ENCODE data around the gene HERC2.

HERC2 gene

DNA sequence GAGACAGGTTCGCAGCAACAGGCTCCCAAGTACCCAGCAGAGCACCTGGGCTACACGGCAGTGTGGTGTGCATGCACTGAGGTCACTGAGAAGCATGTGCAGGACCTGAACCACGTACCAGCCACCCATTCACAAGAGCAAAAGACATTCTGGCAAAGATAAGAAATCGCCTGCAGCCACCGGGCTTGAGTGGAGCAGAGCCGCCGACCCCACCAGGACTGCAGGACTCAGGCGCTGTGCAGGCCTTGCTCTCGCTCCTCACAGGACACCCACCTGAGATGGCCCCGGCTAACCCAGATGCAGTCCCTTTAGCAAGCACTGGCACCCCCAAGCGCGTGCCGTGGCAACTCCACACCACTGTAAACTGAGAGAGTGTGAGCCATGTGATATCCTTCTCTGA is 190.6 kb downstream of the HERC2 start:
- TF ChIP-seq, protein P1, sequence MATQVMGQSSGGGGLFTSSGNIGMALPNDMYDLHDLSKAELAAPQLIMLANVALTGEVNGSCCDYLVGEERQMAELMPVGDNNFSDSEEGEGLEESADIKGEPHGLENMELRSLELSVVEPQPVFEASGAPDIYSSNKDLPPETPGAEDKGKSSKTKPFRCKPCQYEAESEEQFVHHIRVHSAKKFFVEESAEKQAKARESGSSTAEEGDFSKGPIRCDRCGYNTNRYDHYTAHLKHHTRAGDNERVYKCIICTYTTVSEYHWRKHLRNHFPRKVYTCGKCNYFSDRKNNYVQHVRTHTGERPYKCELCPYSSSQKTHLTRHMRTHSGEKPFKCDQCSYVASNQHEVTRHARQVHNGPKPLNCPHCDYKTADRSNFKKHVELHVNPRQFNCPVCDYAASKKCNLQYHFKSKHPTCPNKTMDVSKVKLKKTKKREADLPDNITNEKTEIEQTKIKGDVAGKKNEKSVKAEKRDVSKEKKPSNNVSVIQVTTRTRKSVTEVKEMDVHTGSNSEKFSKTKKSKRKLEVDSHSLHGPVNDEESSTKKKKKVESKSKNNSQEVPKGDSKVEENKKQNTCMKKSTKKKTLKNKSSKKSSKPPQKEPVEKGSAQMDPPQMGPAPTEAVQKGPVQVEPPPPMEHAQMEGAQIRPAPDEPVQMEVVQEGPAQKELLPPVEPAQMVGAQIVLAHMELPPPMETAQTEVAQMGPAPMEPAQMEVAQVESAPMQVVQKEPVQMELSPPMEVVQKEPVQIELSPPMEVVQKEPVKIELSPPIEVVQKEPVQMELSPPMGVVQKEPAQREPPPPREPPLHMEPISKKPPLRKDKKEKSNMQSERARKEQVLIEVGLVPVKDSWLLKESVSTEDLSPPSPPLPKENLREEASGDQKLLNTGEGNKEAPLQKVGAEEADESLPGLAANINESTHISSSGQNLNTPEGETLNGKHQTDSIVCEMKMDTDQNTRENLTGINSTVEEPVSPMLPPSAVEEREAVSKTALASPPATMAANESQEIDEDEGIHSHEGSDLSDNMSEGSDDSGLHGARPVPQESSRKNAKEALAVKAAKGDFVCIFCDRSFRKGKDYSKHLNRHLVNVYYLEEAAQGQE (IDR thresholded peaks at IDR 0.05; ENCODE audit: insufficient read depth in 1 of 2, low read depth in 2 of 2, low read length in 2 of 2) = no peak
- TF ChIP-seq FOXP2 (optimal IDR thresholded peaks at IDR 0.05; ENCODE audit: borderline replicate concordance, extremely low read depth, extremely low read length, insufficient read depth) (no peak), TAF1 (IDR thresholded peaks at IDR 0.05; ENCODE audit: borderline replicate concordance, insufficient read depth, low read length) (no peak), SIN3A (IDR thresholded peaks at IDR 0.05; ENCODE audit: borderline replicate concordance, insufficient read depth, low read length) (no peak), POLR2AphosphoS5 (IDR thresholded peaks at IDR 0.05; ENCODE audit: low read depth, low read length) (no peak)

DNA sequence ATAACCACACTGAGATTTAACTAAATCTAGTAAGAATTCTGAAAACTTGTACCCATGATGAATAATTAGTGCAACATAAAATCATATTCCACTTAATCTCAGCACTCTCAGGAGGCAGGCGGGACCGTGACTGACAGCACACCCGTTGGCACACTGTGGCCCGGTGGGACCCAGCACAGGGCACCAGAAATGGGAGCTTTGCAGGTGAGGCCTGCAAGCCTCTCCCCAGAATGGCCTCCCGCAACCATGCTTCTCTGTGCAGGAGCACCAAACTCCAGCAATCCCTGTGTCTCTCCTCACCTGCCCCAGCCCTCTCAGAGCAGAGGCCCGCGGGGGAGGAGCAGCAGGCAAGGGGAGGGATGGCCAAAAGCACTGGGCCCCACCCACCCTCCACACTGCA is 191.3 kb downstream of the HERC2 start:
- TF ChIP-seq SIN3A (IDR thresholded peaks at IDR 0.05; ENCODE audit: borderline replicate concordance, insufficient read depth, low read length) (no peak), POLR2AphosphoS5 (IDR thresholded peaks at IDR 0.05; ENCODE audit: low read depth, low read length) (no peak), FOXP2 (optimal IDR thresholded peaks at IDR 0.05; ENCODE audit: borderline replicate concordance, extremely low read depth, extremely low read length, insufficient read depth) (no peak), TAF1 (IDR thresholded peaks at IDR 0.05; ENCODE audit: borderline replicate concordance, insufficient read depth, low read length) (no peak)
- TF ChIP-seq, protein P1 (IDR thresholded peaks at IDR 0.05; ENCODE audit: insufficient read depth in 1 of 2, low read depth in 2 of 2, low read length in 2 of 2) = no peak

DNA sequence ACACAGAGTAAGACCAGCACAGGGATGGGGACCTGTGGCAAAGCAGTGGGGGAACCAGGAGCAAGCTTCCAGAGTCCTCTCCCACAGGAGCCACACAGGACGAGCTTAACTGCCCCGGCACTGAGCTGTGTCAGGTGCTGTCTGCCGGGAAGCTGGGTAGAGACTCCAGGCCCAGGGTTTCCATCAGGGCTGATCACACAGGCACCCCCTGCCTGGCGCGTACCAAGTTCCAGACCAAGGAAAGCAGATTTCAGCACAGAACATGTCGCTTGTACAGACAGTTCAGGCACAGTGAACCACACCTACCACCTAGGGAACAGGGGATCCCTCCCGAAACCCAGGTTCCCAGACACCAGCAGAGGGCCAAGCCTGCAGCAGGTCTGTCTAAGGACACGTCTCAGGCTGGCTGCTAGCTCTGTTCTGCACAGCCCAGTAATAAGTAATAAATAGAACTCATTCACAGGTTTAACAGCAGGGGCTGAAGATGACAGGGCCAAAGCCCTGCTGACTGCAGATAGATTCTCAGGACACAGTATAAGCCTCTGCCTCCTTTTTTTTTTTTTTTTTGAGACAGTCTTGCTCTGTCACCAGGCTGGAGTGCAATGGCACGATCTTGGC is 192.6 kb downstream of the HERC2 start:
- TF ChIP-seq TAF1 (IDR thresholded peaks at IDR 0.05; ENCODE audit: borderline replicate concordance, insufficient read depth, low read length) = no peak
- TF ChIP-seq, protein P1 (IDR thresholded peaks at IDR 0.05; ENCODE audit: insufficient read depth in 1 of 2, low read depth in 2 of 2, low read length in 2 of 2) = no peak
- no peak for TF ChIP-seq FOXP2 (optimal IDR thresholded peaks at IDR 0.05; ENCODE audit: borderline replicate concordance, extremely low read depth, extremely low read length, insufficient read depth)
- TF ChIP-seq POLR2AphosphoS5 (IDR thresholded peaks at IDR 0.05; ENCODE audit: low read depth, low read length) = no peak
- no peak for TF ChIP-seq SIN3A (IDR thresholded peaks at IDR 0.05; ENCODE audit: borderline replicate concordance, insufficient read depth, low read length)

DNA sequence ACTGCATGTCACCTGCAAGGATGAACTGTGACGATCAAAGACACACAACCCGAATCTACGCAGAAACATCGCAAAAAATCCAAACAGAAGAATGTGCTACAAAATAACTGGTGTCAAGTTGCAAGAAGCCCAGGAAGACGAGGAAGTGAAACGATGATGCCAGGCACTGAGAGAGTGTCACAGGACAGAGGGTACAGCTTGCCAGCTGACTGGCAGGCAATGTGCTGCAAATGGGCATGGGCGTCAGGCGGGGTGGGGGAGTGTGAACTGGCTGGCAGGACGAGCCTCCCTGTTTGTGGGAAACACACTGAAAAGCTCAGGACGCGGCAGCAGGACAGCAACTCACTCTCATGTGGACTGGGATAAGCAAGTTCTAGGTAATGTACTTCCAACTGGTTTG is 193.9 kb downstream of the HERC2 start:
- TF ChIP-seq SIN3A (IDR thresholded peaks at IDR 0.05; ENCODE audit: borderline replicate concordance, insufficient read depth, low read length) (no peak), POLR2AphosphoS5 (IDR thresholded peaks at IDR 0.05; ENCODE audit: low read depth, low read length) (no peak), TAF1 (IDR thresholded peaks at IDR 0.05; ENCODE audit: borderline replicate concordance, insufficient read depth, low read length) (no peak), FOXP2 (optimal IDR thresholded peaks at IDR 0.05; ENCODE audit: borderline replicate concordance, extremely low read depth, extremely low read length, insufficient read depth) (no peak)
- TF ChIP-seq, protein P1 (IDR thresholded peaks at IDR 0.05; ENCODE audit: insufficient read depth in 1 of 2, low read depth in 2 of 2, low read length in 2 of 2) = no peak

All from PFSK-1 (cell line).